Effector CD4-positive, alpha-beta T cell (primary cell): Measurements from ENCODE around the gene ALB.

Experiments
- DNase-seq: peaks from one replicate; pipeline ENCODE4 v3.0.0-alpha.2; 2020

ALB gene

GRCh38 chr4:73409012-73409862 is 5.2 kb downstream of the ALB start:
- DNase-seq, result no peak

DNA sequence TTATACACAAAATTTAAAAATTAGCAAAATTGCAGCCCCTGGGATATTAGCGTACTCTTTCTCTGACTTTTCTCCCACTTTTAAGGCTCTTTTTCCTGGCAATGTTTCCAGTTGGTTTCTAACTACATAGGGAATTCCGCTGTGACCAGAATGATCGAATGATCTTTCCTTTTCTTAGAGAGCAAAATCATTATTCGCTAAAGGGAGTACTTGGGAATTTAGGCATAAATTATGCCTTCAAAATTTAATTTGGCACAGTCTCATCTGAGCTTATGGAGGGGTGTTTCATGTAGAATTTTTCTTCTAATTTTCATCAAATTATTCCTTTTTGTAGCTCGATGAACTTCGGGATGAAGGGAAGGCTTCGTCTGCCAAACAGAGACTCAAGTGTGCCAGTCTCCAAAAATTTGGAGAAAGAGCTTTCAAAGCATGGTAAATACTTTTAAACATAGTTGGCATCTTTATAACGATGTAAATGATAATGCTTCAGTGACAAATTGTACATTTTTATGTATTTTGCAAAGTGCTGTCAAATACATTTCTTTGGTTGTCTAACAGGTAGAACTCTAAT is 6.0 kb downstream of the ALB start:
- no peak for DNase-seq

GRCh38 chr4:73410916-73411730 is 7.0 kb downstream of the ALB start:
- no peak for DNase-seq

GRCh38 chr4:73411731-73412414 is 7.8 kb downstream of the ALB start:
- DNase-seq, result no peak

DNA sequence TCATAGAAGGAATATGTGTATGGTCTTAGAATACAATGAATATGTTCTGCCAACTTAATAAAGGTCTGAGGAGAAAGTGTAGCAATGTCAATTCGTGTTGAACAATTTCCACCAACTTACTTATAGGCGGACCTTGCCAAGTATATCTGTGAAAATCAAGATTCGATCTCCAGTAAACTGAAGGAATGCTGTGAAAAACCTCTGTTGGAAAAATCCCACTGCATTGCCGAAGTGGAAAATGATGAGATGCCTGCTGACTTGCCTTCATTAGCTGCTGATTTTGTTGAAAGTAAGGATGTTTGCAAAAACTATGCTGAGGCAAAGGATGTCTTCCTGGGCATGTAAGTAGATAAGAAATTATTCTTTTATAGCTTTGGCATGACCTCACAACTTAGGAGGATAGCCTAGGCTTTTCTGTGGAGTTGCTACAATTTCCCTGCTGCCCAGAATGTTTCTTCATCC is 9.2 kb downstream of the ALB start:
- DNase-seq, result no peak

GRCh38 chr4:73414936-73415271 is 10.8 kb downstream of the ALB start:
- no peak for DNase-seq

DNA sequence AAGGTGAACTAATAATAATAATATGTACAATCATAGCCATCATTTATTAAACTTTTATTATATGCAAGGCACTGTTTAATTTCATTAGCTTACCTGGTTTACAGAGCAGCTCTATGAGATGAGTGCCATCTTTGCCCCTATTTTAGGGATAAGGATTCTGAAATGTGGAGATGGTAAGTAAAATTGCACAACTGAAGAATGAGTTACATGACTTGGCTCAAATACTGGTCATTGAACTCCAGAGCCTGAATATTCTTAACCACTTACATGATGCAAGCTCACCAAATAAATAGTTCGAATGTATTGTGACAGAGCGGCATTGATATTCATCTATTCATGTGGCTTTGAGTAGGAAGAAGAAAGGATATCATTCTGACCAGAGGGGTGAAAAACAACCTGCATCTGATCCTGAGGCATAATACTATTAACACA is 11.7 kb downstream of the ALB start:
- no peak for DNase-seq

- no peak for DNase-seq
These were observed 12.5 kb downstream of the ALB start for GRCh38 chr4:73416423-73417087.

- DNase-seq, result no peak
These were observed 13.3 kb downstream of the ALB start for GRCh38 chr4:73417342-73417741.

DNA sequence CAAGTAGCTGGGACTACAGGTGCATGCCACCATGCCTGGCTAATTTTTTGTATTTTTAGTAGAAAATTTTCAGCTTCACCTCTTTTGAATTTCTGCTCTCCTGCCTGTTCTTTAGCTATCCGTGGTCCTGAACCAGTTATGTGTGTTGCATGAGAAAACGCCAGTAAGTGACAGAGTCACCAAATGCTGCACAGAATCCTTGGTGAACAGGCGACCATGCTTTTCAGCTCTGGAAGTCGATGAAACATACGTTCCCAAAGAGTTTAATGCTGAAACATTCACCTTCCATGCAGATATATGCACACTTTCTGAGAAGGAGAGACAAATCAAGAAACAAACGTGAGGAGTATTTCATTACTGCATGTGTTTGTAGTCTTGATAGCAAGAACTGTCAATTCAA is 13.9 kb downstream of the ALB start:
- DNase-seq, result no peak

- DNase-seq, result no peak
These were observed 14.6 kb downstream of the ALB start for GRCh38 chr4:73418677-73419076.

- DNase-seq, result no peak
These were observed 15.3 kb downstream of the ALB start for GRCh38 chr4:73419106-73420038.

GRCh38 chr4:73420615-73421014 is 16.5 kb downstream of the ALB start:
- DNase-seq, result no peak

- DNase-seq, result no peak
These were observed 17.8 kb downstream of the ALB start for GRCh38 chr4:73421708-73422457.

GRCh38 chr4:73422458-73422752 is 18.3 kb downstream of the ALB start:
- DNase-seq, result no peak

DNA sequence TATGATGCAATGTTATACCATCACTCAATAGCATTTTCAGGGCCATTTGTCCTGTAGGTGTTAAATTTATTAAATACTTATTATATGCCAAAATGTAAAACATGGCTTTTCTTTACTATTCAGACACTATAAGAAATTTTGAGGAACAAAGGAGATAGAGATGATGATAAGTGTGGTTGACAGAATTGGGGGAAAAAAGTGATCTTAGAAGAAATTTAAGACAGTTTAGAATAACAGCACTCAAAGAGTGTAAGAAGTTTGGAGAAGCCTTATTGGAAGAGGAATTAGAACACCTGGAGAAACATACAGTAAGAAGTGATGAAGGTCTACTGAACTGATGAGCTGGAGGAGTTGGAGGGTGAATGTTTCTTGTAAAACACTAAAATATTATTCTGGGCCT is 19.1 kb downstream of the ALB start:
- no peak for DNase-seq

DNA sequence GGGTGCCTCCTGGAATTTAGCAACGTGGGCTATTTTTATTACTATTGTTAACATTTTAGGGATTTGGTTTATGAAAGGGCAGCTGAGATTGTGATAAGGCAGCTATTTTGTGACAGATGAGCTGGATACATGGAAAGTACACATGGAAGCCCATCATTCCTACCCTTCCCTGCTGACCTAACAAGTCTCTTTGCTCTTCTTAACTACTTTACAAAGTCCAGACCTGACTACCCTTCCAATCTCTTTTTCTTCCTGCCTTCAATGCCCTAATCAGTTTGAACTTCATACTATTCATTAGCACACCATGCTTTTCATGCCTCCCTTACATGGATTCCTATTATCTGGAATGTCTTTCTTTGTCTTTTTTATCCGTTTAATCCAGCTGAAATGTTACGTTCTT is 22.6 kb downstream of the ALB start:
- no peak for DNase-seq

- no peak for DNase-seq
These were observed 25.0 kb downstream of the ALB start for GRCh38 chr4:73429118-73429517.

DNA sequence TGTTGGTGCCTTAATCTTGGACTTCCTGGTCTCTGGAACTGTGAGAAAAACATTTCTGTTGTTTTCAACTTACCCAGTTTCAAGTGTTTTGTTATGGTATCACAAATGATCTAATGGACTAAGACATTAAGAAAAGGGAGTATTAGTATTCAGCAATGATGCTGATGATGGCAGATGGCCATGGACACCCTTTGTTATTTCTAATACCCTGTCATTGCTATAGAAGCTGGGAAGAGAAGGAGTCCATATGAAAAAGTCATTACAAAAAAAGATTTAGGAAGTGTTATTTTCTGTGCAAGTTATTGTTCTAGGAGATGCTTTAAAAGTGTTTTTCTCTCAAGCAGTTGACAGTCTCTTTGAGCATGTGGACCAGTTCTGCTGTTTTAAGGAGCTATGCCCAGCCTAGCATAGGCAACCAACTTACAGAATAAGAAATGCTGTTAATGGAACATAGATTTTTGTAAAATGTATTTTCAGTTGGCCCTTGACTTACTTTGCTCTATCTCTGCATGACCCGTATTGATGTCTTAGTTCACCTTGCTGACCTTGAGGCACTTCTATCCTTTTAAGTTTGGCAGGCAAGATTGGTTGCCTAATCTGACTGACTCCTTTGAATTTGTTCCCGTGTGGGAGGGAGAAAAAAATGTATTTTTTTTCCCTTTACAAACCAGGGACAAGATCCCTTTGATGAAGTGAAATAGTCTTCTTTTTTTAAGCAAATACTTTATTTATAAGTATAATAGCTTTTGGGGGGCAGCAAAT is 25.9 kb downstream of the ALB start:
- DNase-seq, result no peak

GRCh38 chr4:73431813-73432168 is 27.7 kb downstream of the ALB start:
- DNase-seq, result no peak
